GM19023 (cell line): ENCODE measurements around the gene NAGPA.
A peak's percentile ranks its signal among the peaks of the same experiment; 100 is the strongest.

Source experiments
- ATAC-seq: cut with Tn5 transposase; IDR thresholded peaks from one replicate; pipeline ENCODE4 v1.9.1; 2021; ENCODE audit warnings: mild to moderate bottlenecking, moderate library complexity; ENCODE audit not compliant: unreplicated experiment

The NAGPA gene

DNA sequence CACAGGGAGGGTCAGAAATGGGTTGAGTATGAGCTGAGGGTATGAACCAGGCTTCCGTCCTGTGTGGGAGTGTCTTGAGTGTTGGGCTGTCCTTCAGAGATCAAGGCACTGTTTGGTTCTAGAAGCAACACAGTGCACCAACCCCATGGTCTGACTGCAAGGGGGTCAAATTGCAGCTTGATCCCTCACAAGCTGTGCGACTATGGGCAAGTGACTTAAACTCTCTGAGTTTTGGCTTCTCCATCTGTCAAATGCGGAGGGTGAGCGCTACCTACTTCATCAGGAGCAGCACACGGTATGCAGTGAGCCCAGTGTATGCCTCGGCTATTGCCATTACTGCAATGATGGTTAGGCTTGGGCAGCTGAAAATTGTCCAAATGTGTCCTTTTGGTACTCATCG is 54.6 kb downstream of the NAGPA start:
- no peak for ATAC-seq

DNA sequence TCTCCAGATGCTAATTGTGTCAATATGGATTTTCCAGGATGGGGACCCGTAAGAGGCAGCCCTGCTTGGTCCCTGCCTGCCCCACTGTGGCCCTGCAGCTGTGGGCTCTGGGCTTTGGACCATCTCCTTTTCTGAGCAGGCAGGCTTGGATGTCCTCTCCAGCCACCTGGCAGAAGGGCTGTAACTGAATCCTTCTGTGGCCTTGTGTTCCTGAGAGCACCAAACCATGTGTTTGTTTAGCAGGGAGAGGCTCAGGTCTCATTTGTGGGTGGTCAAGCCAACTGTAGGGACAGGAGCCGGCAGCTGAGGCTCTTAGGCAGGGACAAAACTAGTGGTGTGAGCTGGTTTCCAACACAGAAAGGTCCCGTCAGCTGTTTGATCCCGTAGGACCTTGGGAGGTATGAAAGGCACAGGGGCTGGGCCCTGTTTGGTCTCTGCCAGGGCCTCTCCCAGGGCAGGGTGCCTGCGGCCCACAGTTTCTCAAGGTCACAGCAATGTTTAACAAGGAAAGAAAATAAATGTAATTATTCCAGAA is 57.1 kb downstream of the NAGPA start:
- ATAC-seq: no peak

GRCh38 chr16:4976079-4976478 is 57.7 kb downstream of the NAGPA start:
- ATAC-seq: peak; percentile 92
